Measurements from ENCODE around the gene MINK1. TPM values are rescaled to one million over a fixed set of nuclear protein-coding genes. Genes with fewer than 3 reads are reported as not detected.
A peak's percentile ranks its signal among the peaks of the same experiment; 100 is the strongest.

The MINK1 gene
- total and polyA plus RNA-seq, 2 of the 13 experiments (the other 11 are each of a cell fraction or from before 2014, with no cell fraction given), result 17.2 to 63.9 TPM

- TF ChIP-seq STAT6 (CRISPR knock-in tag; IDR thresholded peaks at IDR 0.05; ENCODE audit: borderline replicate concordance) (peak; percentile 73; the same call in 1 of the 2 replicates), AKAP8 (CRISPR knock-in tag; IDR thresholded peaks at IDR 0.05) (0 out of 2 replicates have a peak, but pooled peaks have one; percentile 15), ZBTB42 (CRISPR knock-in tag; IDR thresholded peaks at IDR 0.05) (no peak), ZNF747 (CRISPR knock-in tag; IDR thresholded peaks at IDR 0.05; ENCODE audit: borderline replicate concordance) (no peak), ZNF430 (CRISPR knock-in tag; IDR thresholded peaks at IDR 0.05) (0 out of 2 replicates have a peak, but pooled peaks have one; percentile 19), PPARG (CRISPR knock-in tag; conservative IDR thresholded peaks at IDR 0.05) (no peak), KAT7 (CRISPR knock-in tag; IDR thresholded peaks at IDR 0.05; ENCODE audit: borderline replicate concordance) (no peak; the same call in 1 of the 2 replicates), BRD4 (CRISPR knock-in tag; IDR thresholded peaks at IDR 0.05) (no peak), MTA1 (CRISPR knock-in tag; IDR thresholded peaks at IDR 0.05; ENCODE audit: borderline replicate concordance) (no peak; the same call in 1 of the 2 replicates), SOX6 (IDR thresholded peaks at IDR 0.05) (no peak), SOX6 (CRISPR knock-in tag; IDR thresholded peaks at IDR 0.05) (no peak)
- TF ChIP-seq, protein P1, sequence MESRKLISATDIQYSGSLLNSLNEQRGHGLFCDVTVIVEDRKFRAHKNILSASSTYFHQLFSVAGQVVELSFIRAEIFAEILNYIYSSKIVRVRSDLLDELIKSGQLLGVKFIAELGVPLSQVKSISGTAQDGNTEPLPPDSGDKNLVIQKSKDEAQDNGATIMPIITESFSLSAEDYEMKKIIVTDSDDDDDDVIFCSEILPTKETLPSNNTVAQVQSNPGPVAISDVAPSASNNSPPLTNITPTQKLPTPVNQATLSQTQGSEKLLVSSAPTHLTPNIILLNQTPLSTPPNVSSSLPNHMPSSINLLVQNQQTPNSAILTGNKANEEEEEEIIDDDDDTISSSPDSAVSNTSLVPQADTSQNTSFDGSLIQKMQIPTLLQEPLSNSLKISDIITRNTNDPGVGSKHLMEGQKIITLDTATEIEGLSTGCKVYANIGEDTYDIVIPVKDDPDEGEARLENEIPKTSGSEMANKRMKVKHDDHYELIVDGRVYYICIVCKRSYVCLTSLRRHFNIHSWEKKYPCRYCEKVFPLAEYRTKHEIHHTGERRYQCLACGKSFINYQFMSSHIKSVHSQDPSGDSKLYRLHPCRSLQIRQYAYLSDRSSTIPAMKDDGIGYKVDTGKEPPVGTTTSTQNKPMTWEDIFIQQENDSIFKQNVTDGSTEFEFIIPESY (CRISPR knock-in tag; IDR thresholded peaks at IDR 0.05), result no peak
- TF ChIP-seq, protein P2, sequence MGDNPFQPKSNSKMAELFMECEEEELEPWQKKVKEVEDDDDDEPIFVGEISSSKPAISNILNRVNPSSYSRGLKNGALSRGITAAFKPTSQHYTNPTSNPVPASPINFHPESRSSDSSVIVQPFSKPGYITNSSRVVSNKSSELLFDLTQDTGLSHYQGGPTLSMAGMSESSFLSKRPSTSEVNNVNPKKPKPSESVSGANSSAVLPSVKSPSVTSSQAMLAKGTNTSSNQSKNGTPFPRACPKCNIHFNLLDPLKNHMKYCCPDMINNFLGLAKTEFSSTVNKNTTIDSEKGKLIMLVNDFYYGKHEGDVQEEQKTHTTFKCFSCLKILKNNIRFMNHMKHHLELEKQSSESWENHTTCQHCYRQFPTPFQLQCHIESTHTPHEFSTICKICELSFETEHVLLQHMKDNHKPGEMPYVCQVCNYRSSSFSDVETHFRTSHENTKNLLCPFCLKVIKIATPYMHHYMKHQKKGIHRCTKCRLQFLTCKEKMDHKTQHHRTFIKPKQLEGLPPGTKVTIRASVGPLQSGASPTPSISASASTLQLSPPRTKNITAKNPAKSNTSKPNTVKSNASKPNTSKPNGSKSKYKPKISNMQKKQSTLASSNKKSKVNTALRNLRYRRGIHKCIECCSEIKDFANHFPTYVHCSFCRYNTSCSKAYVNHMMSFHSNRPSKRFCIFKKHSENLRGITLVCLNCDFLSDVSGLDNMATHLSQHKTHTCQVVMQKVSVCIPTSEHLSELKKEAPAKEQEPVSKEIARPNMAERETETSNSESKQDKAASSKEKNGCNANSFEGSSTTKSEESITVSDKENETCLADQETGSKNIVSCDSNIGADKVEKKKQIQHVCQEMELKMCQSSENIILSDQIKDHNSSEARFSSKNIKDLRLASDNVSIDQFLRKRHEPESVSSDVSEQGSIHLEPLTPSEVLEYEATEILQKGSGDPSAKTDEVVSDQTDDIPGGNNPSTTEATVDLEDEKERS (CRISPR knock-in tag; IDR thresholded peaks at IDR 0.05), result no peak
- TF ChIP-seq, protein P3, sequence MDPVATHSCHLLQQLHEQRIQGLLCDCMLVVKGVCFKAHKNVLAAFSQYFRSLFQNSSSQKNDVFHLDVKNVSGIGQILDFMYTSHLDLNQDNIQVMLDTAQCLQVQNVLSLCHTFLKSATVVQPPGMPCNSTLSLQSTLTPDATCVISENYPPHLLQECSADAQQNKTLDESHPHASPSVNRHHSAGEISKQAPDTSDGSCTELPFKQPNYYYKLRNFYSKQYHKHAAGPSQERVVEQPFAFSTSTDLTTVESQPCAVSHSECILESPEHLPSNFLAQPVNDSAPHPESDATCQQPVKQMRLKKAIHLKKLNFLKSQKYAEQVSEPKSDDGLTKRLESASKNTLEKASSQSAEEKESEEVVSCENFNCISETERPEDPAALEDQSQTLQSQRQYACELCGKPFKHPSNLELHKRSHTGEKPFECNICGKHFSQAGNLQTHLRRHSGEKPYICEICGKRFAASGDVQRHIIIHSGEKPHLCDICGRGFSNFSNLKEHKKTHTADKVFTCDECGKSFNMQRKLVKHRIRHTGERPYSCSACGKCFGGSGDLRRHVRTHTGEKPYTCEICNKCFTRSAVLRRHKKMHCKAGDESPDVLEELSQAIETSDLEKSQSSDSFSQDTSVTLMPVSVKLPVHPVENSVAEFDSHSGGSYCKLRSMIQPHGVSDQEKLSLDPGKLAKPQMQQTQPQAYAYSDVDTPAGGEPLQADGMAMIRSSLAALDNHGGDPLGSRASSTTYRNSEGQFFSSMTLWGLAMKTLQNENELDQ (CRISPR knock-in tag; IDR thresholded peaks at IDR 0.05; ENCODE audit: borderline replicate concordance), result no peak
- TF ChIP-seq, protein P4, sequence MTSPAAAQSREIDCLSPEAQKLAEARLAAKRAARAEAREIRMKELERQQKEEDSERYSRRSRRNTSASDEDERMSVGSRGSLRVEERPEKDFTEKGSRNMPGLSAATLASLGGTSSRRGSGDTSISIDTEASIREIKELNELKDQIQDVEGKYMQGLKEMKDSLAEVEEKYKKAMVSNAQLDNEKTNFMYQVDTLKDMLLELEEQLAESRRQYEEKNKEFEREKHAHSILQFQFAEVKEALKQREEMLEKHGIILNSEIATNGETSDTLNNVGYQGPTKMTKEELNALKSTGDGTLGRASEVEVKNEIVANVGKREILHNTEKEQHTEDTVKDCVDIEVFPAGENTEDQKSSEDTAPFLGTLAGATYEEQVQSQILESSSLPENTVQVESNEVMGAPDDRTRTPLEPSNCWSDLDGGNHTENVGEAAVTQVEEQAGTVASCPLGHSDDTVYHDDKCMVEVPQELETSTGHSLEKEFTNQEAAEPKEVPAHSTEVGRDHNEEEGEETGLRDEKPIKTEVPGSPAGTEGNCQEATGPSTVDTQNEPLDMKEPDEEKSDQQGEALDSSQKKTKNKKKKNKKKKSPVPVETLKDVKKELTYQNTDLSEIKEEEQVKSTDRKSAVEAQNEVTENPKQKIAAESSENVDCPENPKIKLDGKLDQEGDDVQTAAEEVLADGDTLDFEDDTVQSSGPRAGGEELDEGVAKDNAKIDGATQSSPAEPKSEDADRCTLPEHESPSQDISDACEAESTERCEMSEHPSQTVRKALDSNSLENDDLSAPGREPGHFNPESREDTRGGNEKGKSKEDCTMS (CRISPR knock-in tag; conservative IDR thresholded peaks at IDR 0.05), result no peak
Measured at GRCh38 chr17:4908711-4909496, 75.8 kb downstream of the MINK1 start (continued).
